K562 (cell line): ENCODE data around the gene TERB1. TPM values are rescaled to one million over a fixed set of nuclear protein-coding genes. Genes with fewer than 3 reads are reported as not detected.

Experiments
- ATAC-seq: fragments of 200-7000 bp; cut with Tn5 transposase; 3 replicates; pipeline ENCODE4 v1.9.1; 2020; ENCODE audit warnings: moderate library complexity
- BruUV-seq: library from RNA; stranded (reverse); fragments of 400-500 nt; replicated peaks from 2 replicates; lab custom pipeline; 2021; lab: Mats Ljungman, UMichigan
- CTCF ChIA-PET: fragments of 300-600 bp; formaldehyde crosslinking; extraction: SDS; loops from one replicate; lab custom pipeline; 2021; ENCODE audit warnings: low intra/inter-chr PET ratio; lab: Yijun Ruan, JAX
- POLR2A ChIA-PET: fragments of 300-600, 350-650 bp; sonication (Branson Sonifier 250); formaldehyde crosslinking; extraction: SDS; loops from one replicate; lab custom pipeline; 2021; ENCODE audit warnings: antibody characterized with exemption, inconsistent platforms; lab: Yijun Ruan, JAX
- DNase-seq, 4 experiments: peaks; one replicate each; pipeline versions ENCODE4 v3.0.0 to v3.0.0-alpha.2; 2011 to 2018; ENCODE audit warnings: low spot score in 3 of 4, mixed read lengths in 3 of 4; ENCODE audit errors: extremely low read depth in 1 of 4
- FAIRE-seq: peaks from 2 replicates; lab custom pipeline; 2011; peaks lifted over from hg19 to GRCh38; lab: Jason Lieb, UNC
- H2AFZ ChIP-seq: 2 replicates; pipeline ENCODE4 v1.6.0; 2011; ENCODE audit warnings: low read depth, low read length, control low read depth, inconsistent platforms
- H3K27ac ChIP-seq: fragments of 200-600 bp; 3 replicates; pipeline ENCODE4 v1.8.0; 2011; ENCODE audit warnings: low read depth, mild to moderate bottlenecking, control low read depth, inconsistent platforms, low read length, moderate library complexity, mixed read lengths; ENCODE audit errors: extremely low read depth
- H3K27me3 ChIP-seq, 2 experiments: fragments of 300-600 bp in 1 of 2; 2 replicates in 1 of 2; 3 replicates in 1 of 2; pipeline versions ENCODE4 v1.6.0 to v1.8.0; 2011; ENCODE audit warnings: inconsistent platforms in 2 of 2, low read length in 2 of 2, mild to moderate bottlenecking in 1 of 2, mixed read lengths in 1 of 2, moderate library complexity in 1 of 2; ENCODE audit not compliant: control insufficient read depth in 2 of 2, insufficient read depth in 2 of 2
- H3K36me3 ChIP-seq: fragments of 300-600 bp; 3 replicates; pipeline ENCODE4 v1.8.0; 2011; ENCODE audit warnings: mild to moderate bottlenecking, low read length, inconsistent platforms; ENCODE audit not compliant: control insufficient read depth, insufficient read depth
- H3K4me1 ChIP-seq, 2 experiments: fragments of 200-600 bp in 1 of 2; replicated peaks in 1 of 2; 2 replicates in 1 of 2; 3 replicates in 1 of 2; pipeline versions ENCODE4 v1.5.1 to v1.8.0; 2011; ENCODE audit warnings: inconsistent platforms in 2 of 2, low read length in 2 of 2, mild to moderate bottlenecking in 1 of 2, mixed read lengths in 1 of 2, moderate library complexity in 1 of 2; ENCODE audit not compliant: control insufficient read depth in 2 of 2, insufficient read depth in 2 of 2
- H3K4me2 ChIP-seq: 2 replicates; pipeline ENCODE4 v1.6.1; 2011; ENCODE audit warnings: low read length, control low read depth, inconsistent platforms, mixed read lengths; ENCODE audit not compliant: insufficient read depth
- H3K4me3 ChIP-seq: fragments of 200-600 bp; sonication (generic), shearing (Covaris generic); 2 replicates; pipeline ENCODE4 v1.5.1; 2016; ENCODE audit warnings: control low read depth, inconsistent platforms
- H3K79me2 ChIP-seq: fragments of 200-600 bp; 3 replicates; pipeline ENCODE4 v1.8.0; 2011; ENCODE audit warnings: low read length, inconsistent platforms; ENCODE audit not compliant: control insufficient read depth, insufficient read depth
- H3K9ac ChIP-seq, 2 experiments: 2 replicates each; pipeline versions ENCODE4 v1.6.0 to v1.6.1; 2011; ENCODE audit warnings: low read depth in 2 of 2, low read length in 2 of 2, control low read depth in 1 of 2, inconsistent platforms in 1 of 2, mild to moderate bottlenecking in 1 of 2, mixed read lengths in 1 of 2; ENCODE audit not compliant: insufficient read depth in 1 of 2
- H3K9me1 ChIP-seq: one replicate; pipeline ENCODE4 v1.6.0; 2011; ENCODE audit warnings: inconsistent platforms, mild to moderate bottlenecking, low read length, moderate library complexity; ENCODE audit not compliant: control insufficient read depth, insufficient read depth
- H3K9me3 ChIP-seq: replicated peaks from 2 replicates; pipeline ENCODE4 v1.5.1; 2011; ENCODE audit warnings: low read depth, low read length, inconsistent platforms; ENCODE audit not compliant: control insufficient read depth, insufficient read depth
- H4K20me1 ChIP-seq: replicated peaks from 2 replicates; pipeline ENCODE4 v1.6.1; 2011; ENCODE audit warnings: low read length, inconsistent platforms, mixed read lengths; ENCODE audit not compliant: control insufficient read depth, insufficient read depth
- FOXJ2 ChIP-seq: fragments of 200-800 bp; sonication (Bioruptor generic); IDR thresholded peaks from 2 replicates; pipeline ENCODE4 v1.6.1; 2016; ENCODE audit warnings: missing genetic modification characterization, missing compliant biosample characterization
- HNRNPH1 ChIP-seq: fragments of 200-400 bp; formaldehyde crosslinking; optimal IDR thresholded peaks from 2 replicates; pipeline ENCODE3; 2017; ENCODE audit warnings: low read depth, mild to moderate bottlenecking, low read length, moderate library complexity
- IRF9 ChIP-seq: fragments of 450-650 bp; IDR thresholded peaks from 2 replicates; pipeline ENCODE4 v1.6.1; 2016; ENCODE audit warnings: missing biosample characterization, missing genetic modification characterization
- MEIS2 ChIP-seq: fragments of 450-650 bp; IDR thresholded peaks from 2 replicates; pipeline ENCODE4 v1.6.1; 2014; ENCODE audit warnings: mild to moderate bottlenecking; ENCODE audit not compliant: partially characterized antibody
- MXI1 ChIP-seq: IDR thresholded peaks from 2 replicates; pipeline ENCODE4 v1.6.1; 2011; ENCODE audit warnings: low read depth, mild to moderate bottlenecking, improper control_type of control experiment, low read length
- NCOA6 ChIP-seq: fragments of 450-650 bp; IDR thresholded peaks from 2 replicates; pipeline ENCODE4 v1.6.1; 2017; ENCODE audit warnings: mild to moderate bottlenecking
- PKNOX1 ChIP-seq: fragments of 450-650 bp; IDR thresholded peaks from 2 replicates; pipeline ENCODE4 v1.6.1; 2016
- THRA ChIP-seq: fragments of 450-650 bp; IDR thresholded peaks from 2 replicates; pipeline ENCODE4 v1.6.1; 2017; ENCODE audit warnings: mild to moderate bottlenecking, moderate library complexity
- ZBTB17 ChIP-seq: fragments of 450-650 bp; formaldehyde crosslinking; IDR thresholded peaks from 2 replicates; pipeline ENCODE4 v1.4.0; 2020; ENCODE audit warnings: mild to moderate bottlenecking
- ZNF263 ChIP-seq: sonication (generic); formaldehyde crosslinking; IDR thresholded peaks from 2 replicates; pipeline ENCODE4 v1.8.0; 2022; ENCODE audit warnings: mild to moderate bottlenecking, missing genetic modification reagents, borderline replicate concordance
- WGBS: fragments of 100-300 bp; shearing (Covaris generic); methylation state at CpG from one replicate; pipeline ENCODE4 v1.1.6; 2016; ENCODE audit warnings: low coverage, mixed read lengths; ENCODE audit not compliant: insufficient coverage; ENCODE audit errors: missing lambda C conversion rate; 5-methylcytosine and 5-hydroxymethylcytosine counted together
- in situ Hi-C: fragments of 300-500 bp; cut with MboI; formaldehyde crosslinking; loops from 4 replicates; pipeline ENCODE4 v1.15.0; 2018; ENCODE audit warnings: inconsistent platforms, mixed read lengths
- intact Hi-C: fragments of 100-400 bp; cut with micrococcal nuclease; formaldehyde crosslinking; loops from 2 replicates; pipeline ENCODE4 v1.14.2; 2022
- polyA plus RNA-seq, 8 experiments: library from polyadenylated mRNA; depleted of rRNA in 4 of 8; stranded (reverse) in 5 of 8; unstranded in 3 of 8; fragments of >200 nt; fragmentation: Nextera tagmentation in 2 of 8; fragmentation: Illumina TruSeq in 1 of 8; extraction: Ambion mirVana in 2 of 8; extraction: Trizol in 1 of 8; gene quantifications; 2 replicates each; pipeline versions ENCODE4 v1.2.1 to v1.2.3, GENCODE V29; 2011 to 2014; ENCODE audit warnings: inconsistent platforms in 1 of 8, missing spikeins in 1 of 8
- total RNA-seq, 7 experiments: library from RNA; depleted of rRNA in 6 of 7; stranded (reverse); fragments of >200 nt in 6 of 7; fragmentation: Illumina TruSeq in 2 of 7; extraction: Trizol in 2 of 7; gene quantifications; 2 replicates each; pipeline versions ENCODE4 v1.2.1 to v1.2.3, GENCODE V29; 2011 to 2021; ENCODE audit warnings: low replicate concordance in 1 of 7

TERB1 gene
- total and polyA plus RNA-seq, 9 of the 15 experiments (the other 6 are each of a cell fraction or from before 2014, with no cell fraction given), result not detected

- H3K9ac ChIP-seq, result no peak overlapping the region
These were observed 87.3 kb downstream of the TERB1 start for GRCh38 chr16:66714062-66714461.

GRCh38 chr16:66713076-66713475 lies 88.3 kb downstream of the TERB1 start:
- Histone ChIP-seq H3K27ac (no peak overlapping the region), H3K9me1 (no peaks in the 10 kb centered on the region), H2AFZ (no peak overlapping the region), H4K20me1 (no peaks in the 10 kb centered on the region), H3K36me3 (peaks cover 3% of the 10 kb centered on the region; the same call in 1 of the 3 replicates), H3K79me2 (no peaks in the 10 kb centered on the region), H3K27me3 (no peaks in the 10 kb centered on the region; a peak in 1 of 5 replicates), H3K9ac (no peak overlapping the region), H3K4me3 (no peak overlapping the region), H3K4me2 (no peak overlapping the region), H3K9me3 (0 out of 2 replicates have a peak, but pooled peaks cover 1% of the 10 kb centered on the region), H3K4me1 (no peaks in the 10 kb centered on the region)
- FAIRE-seq (no peak), ATAC-seq (no peak), DNase-seq (no peak)
- in situ Hi-C loops (no loop called here), intact Hi-C loops (no loop called here)
- CTCF ChIA-PET, result no interaction called here
- WGBS, result 12% methylated on average over 2 of the region's 2 CpGs
- POLR2A ChIA-PET, result interaction anchor here (0.6 to 1.2 kb wide), 4 partner anchors 9 to 292 kb away, joined by 3 to 6 read pairs (median 3); no protein-coding TSS in a partner anchor
- BruUV-seq, result no TSS peak
- peak; percentile 26 for TF ChIP-seq MEIS2
- TF ChIP-seq ZBTB17 (CRISPR knock-in tag), result no peak
- no peak for TF ChIP-seq MXI1
- peak; percentile 57 for TF ChIP-seq PKNOX1
- TF ChIP-seq IRF9 (tag), result no peak
- no peak for TF ChIP-seq ZNF263
- TF ChIP-seq NCOA6, result no peak
- TF ChIP-seq HNRNPH1, result no peak
- no peak for TF ChIP-seq FOXJ2

More at GRCh38 chr16:66714062-66714461, 87.3 kb downstream of the TERB1 start:
- H3K4me3 ChIP-seq, result no peak overlapping the region
- CTCF ChIA-PET, result no interaction called here
- ATAC-seq, result no peak
- H3K9me3 ChIP-seq, result no peaks in the 10 kb centered on the region
- no peak for DNase-seq
- in situ Hi-C loops (no loop called here), intact Hi-C loops (no loop called here)
- no peaks in the 10 kb centered on the region for H3K79me2 ChIP-seq
- BruUV-seq, result no TSS peak
- POLR2A ChIA-PET, result interaction anchor here (0.7 kb wide), 2 partner anchors 19 to 159 kb away, joined by 3 to 4 read pairs; no protein-coding TSS in a partner anchor
- H3K36me3 ChIP-seq, result peaks cover 3% of the 10 kb centered on the region; the same call in 1 of the 3 replicates
- H3K4me1 ChIP-seq, result no peaks in the 10 kb centered on the region
- H3K27ac ChIP-seq, result no peak overlapping the region
- no peak for TF ChIP-seq THRA
- no peaks in the 10 kb centered on the region for H4K20me1 ChIP-seq
- FAIRE-seq, result no peak
- no peak overlapping the region for H2AFZ ChIP-seq
- no peaks in the 10 kb centered on the region for H3K9me1 ChIP-seq
- no peak overlapping the region for H3K4me2 ChIP-seq
- no peaks in the 10 kb centered on the region for H3K27me3 ChIP-seq
- WGBS, result 42% methylated on average over 6 of the region's 6 CpGs
